ENCODE data around the gene ATE1. TPM values are rescaled to one million over a fixed set of nuclear protein-coding genes. Genes with fewer than 3 reads are reported as not detected.

The ATE1 gene
- total and polyA plus RNA-seq, 4 donors = 4.2 to 47.8 (median 13.2) TPM

DNA sequence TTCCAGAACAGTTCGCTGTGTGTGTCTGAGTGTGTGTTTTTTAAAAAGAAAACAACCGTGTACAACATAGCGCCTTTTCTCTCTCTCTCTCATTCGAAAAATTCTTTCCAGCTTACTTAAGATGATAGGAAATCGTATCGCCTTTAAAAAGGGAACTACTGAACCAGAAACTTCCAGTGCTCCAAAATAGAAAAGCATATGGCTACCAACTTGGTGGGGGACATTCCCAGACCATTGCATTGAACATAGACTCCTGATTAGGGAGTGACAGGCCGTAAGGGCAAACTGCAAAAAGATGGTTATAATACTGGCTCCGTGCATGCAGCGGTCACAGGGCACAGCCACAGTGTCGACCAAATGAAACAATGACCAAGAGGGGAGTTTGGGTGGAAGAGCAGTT lies 235.2 kb downstream of the ATE1 start:
- 80 to 82% methylated on average over 10 of the region's 10 CpGs for WGBS, 2 donors
- ATAC-seq (ENCODE audit: insufficient read depth, low FRiP score) = no peak
- TF ChIP-seq, protein P1, sequence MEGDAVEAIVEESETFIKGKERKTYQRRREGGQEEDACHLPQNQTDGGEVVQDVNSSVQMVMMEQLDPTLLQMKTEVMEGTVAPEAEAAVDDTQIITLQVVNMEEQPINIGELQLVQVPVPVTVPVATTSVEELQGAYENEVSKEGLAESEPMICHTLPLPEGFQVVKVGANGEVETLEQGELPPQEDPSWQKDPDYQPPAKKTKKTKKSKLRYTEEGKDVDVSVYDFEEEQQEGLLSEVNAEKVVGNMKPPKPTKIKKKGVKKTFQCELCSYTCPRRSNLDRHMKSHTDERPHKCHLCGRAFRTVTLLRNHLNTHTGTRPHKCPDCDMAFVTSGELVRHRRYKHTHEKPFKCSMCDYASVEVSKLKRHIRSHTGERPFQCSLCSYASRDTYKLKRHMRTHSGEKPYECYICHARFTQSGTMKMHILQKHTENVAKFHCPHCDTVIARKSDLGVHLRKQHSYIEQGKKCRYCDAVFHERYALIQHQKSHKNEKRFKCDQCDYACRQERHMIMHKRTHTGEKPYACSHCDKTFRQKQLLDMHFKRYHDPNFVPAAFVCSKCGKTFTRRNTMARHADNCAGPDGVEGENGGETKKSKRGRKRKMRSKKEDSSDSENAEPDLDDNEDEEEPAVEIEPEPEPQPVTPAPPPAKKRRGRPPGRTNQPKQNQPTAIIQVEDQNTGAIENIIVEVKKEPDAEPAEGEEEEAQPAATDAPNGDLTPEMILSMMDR (IDR thresholded peaks at IDR 0.05; ENCODE audit: control extremely low read depth, extremely low read depth) = no peak

DNA sequence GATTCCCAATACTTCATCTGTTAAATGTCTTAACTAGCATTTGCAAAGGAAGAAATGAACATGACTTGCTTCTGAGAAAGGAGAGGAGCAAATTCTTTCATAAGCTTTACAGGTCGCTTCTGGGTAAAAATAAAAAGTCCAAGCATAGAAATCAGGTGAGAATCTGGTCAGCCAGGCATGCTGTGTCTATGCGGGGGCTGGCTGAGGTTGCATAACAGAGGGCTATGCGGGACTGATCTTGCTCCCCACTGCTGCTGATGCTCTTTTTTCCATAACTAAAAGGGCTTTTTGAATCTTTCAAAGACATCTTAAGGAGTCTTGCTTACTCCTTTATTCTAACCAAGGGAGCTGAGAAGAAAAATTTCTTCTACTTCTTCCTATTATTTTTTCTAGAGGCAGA lies 236.9 kb downstream of the ATE1 start:
- H3K27ac ChIP-seq (ENCODE audit: low read depth in 1 of 2, low read length in 1 of 2) = no peak overlapping the region
- no peaks in the 10 kb centered on the region for H3K36me3 ChIP-seq (ENCODE audit: control insufficient read depth in 4 of 4, insufficient read depth in 4 of 4, low read length in 4 of 4)
- H3K27me3 ChIP-seq (ENCODE audit: control insufficient read depth in 3 of 3, insufficient read depth in 3 of 3, low read length in 2 of 3) = no peaks in the 10 kb centered on the region
- H3K4me1 ChIP-seq (ENCODE audit: control insufficient read depth in 5 of 5, insufficient read depth in 5 of 5, low read length in 5 of 5) = no peaks in the 10 kb centered on the region
- 70 to 76% methylated on average over 3 of the region's 3 CpGs for WGBS, 2 donors
- ATAC-seq (ENCODE audit: insufficient read depth, low FRiP score) = no peak
- H3K9ac ChIP-seq (ENCODE audit: insufficient read depth in 1 of 2, low read length in 2 of 2) = no peak overlapping the region
- H3K9me3 ChIP-seq (ENCODE audit: control insufficient read depth in 4 of 4, insufficient read depth in 3 of 4, low read length in 3 of 4) = no peaks in the 10 kb centered on the region
- TF ChIP-seq, protein P1 (IDR thresholded peaks at IDR 0.05; ENCODE audit: control extremely low read depth, extremely low read depth) = no peak
- DNase-seq = no peak
- no peak overlapping the region for H3K4me3 ChIP-seq

More for the DNA sequence above, 235.2 kb downstream of the ATE1 start:
- Histone ChIP-seq H3K27ac (ENCODE audit: low read depth in 1 of 2, low read length in 1 of 2) (no peak overlapping the region), H3K36me3 (ENCODE audit: control insufficient read depth in 4 of 4, insufficient read depth in 4 of 4, low read length in 4 of 4) (no peaks in the 10 kb centered on the region), H3K9ac (ENCODE audit: insufficient read depth in 1 of 2, low read length in 2 of 2) (no peak overlapping the region), H3K4me1 (ENCODE audit: control insufficient read depth in 5 of 5, insufficient read depth in 5 of 5, low read length in 5 of 5) (no peaks in the 10 kb centered on the region), H3K4me3 (no peak overlapping the region), H3K9me3 (ENCODE audit: control insufficient read depth in 4 of 4, insufficient read depth in 3 of 4, low read length in 3 of 4) (no peaks in the 10 kb centered on the region), H3K27me3 (ENCODE audit: control insufficient read depth in 3 of 3, insufficient read depth in 3 of 3, low read length in 2 of 3) (no peaks in the 10 kb centered on the region)
- no peak for DNase-seq

Small RNA genes lying within 50 kb of the gene (small RNA-seq; reads per million reads assigned to genes)
- gene RF00019 (ENCODE audit: low replicate concordance) = not detected
- gene RF02219 (ENCODE audit: low replicate concordance) = not detected

Other genes with a start within 250 kb of the ATE1 start
- gene NSMCE4A, start 47.2 kb upstream of the ATE1 start, total RNA-seq = 10 to 100 TPM; 47.5 to 83.4 TPM
- gene NSMCE4A, start 47.2 kb upstream of the ATE1 start, polyA plus RNA-seq = 10 to 100 TPM; 28.4 to 88.7 TPM
- 100 to 1,000 TPM in 1 of 2 donors, 10 to 100 TPM in 1; 43.3 to 309 TPM for gene TACC2, start 61.1 kb upstream of the ATE1 start, total RNA-seq
- gene TACC2, start 61.1 kb upstream of the ATE1 start, polyA plus RNA-seq = 100 to 1,000 TPM in 1 of 2 donors, 10 to 100 TPM in 1; 91.5 to 163 TPM